Measurements from ENCODE around the gene SV2B.
A peak's percentile ranks its signal among the peaks of the same experiment; 100 is the strongest.

The SV2B gene

DNA sequence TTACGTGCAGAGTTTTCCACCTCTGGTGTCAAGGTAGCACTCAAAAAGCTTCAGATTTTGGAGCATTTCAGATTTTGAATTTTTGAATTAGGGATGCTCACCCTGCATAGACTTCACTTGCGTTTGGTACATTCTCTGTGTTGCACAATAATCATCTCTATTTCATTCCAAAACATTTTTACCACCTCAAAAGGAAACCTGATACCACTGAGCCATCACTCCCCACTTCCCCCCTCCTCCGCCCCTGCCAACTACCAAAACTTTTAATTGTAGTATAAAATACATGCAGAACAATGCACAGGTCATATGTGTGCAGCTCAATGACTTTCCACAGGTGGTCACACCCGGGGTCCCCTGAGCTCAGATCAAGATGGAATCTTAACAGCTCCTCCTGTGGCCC, 208.8 kb downstream of the SV2B start:
- TF ChIP-seq CTCF (IDR thresholded peaks at IDR 0.05; ENCODE audit: insufficient read depth, low read length) (no peak), GABPA (IDR thresholded peaks at IDR 0.05; ENCODE audit: low read depth) (no peak), SPI1 (IDR thresholded peaks at IDR 0.05; ENCODE audit: borderline replicate concordance, low read depth) (no peak), POLR2AphosphoS5 (IDR thresholded peaks at IDR 0.05; ENCODE audit: low read depth) (no peak)
- TF ChIP-seq, protein P1, sequence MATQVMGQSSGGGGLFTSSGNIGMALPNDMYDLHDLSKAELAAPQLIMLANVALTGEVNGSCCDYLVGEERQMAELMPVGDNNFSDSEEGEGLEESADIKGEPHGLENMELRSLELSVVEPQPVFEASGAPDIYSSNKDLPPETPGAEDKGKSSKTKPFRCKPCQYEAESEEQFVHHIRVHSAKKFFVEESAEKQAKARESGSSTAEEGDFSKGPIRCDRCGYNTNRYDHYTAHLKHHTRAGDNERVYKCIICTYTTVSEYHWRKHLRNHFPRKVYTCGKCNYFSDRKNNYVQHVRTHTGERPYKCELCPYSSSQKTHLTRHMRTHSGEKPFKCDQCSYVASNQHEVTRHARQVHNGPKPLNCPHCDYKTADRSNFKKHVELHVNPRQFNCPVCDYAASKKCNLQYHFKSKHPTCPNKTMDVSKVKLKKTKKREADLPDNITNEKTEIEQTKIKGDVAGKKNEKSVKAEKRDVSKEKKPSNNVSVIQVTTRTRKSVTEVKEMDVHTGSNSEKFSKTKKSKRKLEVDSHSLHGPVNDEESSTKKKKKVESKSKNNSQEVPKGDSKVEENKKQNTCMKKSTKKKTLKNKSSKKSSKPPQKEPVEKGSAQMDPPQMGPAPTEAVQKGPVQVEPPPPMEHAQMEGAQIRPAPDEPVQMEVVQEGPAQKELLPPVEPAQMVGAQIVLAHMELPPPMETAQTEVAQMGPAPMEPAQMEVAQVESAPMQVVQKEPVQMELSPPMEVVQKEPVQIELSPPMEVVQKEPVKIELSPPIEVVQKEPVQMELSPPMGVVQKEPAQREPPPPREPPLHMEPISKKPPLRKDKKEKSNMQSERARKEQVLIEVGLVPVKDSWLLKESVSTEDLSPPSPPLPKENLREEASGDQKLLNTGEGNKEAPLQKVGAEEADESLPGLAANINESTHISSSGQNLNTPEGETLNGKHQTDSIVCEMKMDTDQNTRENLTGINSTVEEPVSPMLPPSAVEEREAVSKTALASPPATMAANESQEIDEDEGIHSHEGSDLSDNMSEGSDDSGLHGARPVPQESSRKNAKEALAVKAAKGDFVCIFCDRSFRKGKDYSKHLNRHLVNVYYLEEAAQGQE (IDR thresholded peaks at IDR 0.05; ENCODE audit: insufficient replicate concordance, low read depth) = no peak
- no peak for DNase-seq (ENCODE audit: low read depth in 1 of 2, low spot score in 1 of 2)
- H3K4me3 ChIP-seq (replicated peaks; ENCODE audit: insufficient read depth, low read length) = no peak overlapping the region

GRCh38 chr15:91311986-91312385, 211.9 kb downstream of the SV2B start:
- Histone ChIP-seq H3K27ac (replicated peaks) (no peak overlapping the region), H3K27me3 (ENCODE audit: insufficient read depth, poor library complexity, severe bottlenecking) (no peaks in the 10 kb centered on the region), H3K4me3 (replicated peaks; ENCODE audit: insufficient read depth, low read length) (no peak overlapping the region)
- peak; percentile 50; the same call in 1 of the 2 replicates for TF ChIP-seq SPI1 (IDR thresholded peaks at IDR 0.05; ENCODE audit: borderline replicate concordance, low read depth)
- TF ChIP-seq, protein P1 (IDR thresholded peaks at IDR 0.05; ENCODE audit: insufficient replicate concordance, low read depth) = no peak
- DNase-seq (ENCODE audit: low read depth in 1 of 2, low spot score in 1 of 2) = peak in 1 of 2 experiments; percentile 57

More for the DNA sequence above, 208.8 kb downstream of the SV2B start:
- H3K27ac ChIP-seq (replicated peaks) = peak overlapping the region; percentile 43
- no peaks in the 10 kb centered on the region for H3K27me3 ChIP-seq (ENCODE audit: insufficient read depth, poor library complexity, severe bottlenecking)

- Histone ChIP-seq H3K27me3 (ENCODE audit: insufficient read depth, poor library complexity, severe bottlenecking) (no peaks in the 10 kb centered on the region), H3K27ac (replicated peaks) (no peak overlapping the region), H3K4me3 (replicated peaks; ENCODE audit: insufficient read depth, low read length) (no peak overlapping the region)
- TF ChIP-seq CTCF (IDR thresholded peaks at IDR 0.05; ENCODE audit: insufficient read depth, low read length) (no peak), GABPA (IDR thresholded peaks at IDR 0.05; ENCODE audit: low read depth) (no peak), POLR2AphosphoS5 (IDR thresholded peaks at IDR 0.05; ENCODE audit: low read depth) (no peak), SPI1 (IDR thresholded peaks at IDR 0.05; ENCODE audit: borderline replicate concordance, low read depth) (no peak)
- TF ChIP-seq, protein P1 (IDR thresholded peaks at IDR 0.05; ENCODE audit: insufficient replicate concordance, low read depth) = no peak
- no peak for DNase-seq (ENCODE audit: low read depth in 1 of 2, low spot score in 1 of 2)
Measured at GRCh38 chr15:91316126-91316525, 216.1 kb downstream of the SV2B start.

Data from HL-60 (cell line).